Uterus (tissue), 2 donors: Measurements from ENCODE around the gene TFF2.

Experiments used
- CTCF ChIP-seq, 4 experiments: fragments of 200-600 bp in 2 of 4; fragments of 450-650 bp in 2 of 4; sonication (generic) in 2 of 4; IDR thresholded peaks; one replicate each; pipeline ENCODE4 v1.5.1; 2016 to 2019; ENCODE audit warnings: antibody characterized with exemption in 4 of 4, mild to moderate bottlenecking in 2 of 4, moderate library complexity in 1 of 4
- POLR2A ChIP-seq, 2 donors: fragments of 450-650 bp; IDR thresholded peaks; one replicate each; pipeline ENCODE4 v1.6.1; 2016; ENCODE audit warnings: antibody characterized with exemption in 2 of 2, mild to moderate bottlenecking in 1 of 2, moderate library complexity in 1 of 2

GRCh38 chr21:42300045-42300583, 50.7 kb downstream of the TFF2 start:
- TF ChIP-seq CTCF (IDR thresholded peaks at IDR 0.05) (no peak), POLR2A (IDR thresholded peaks at IDR 0.05) (no peak)
